ENCODE measurements around the gene CYP8B1. TPM values are rescaled to one million over a fixed set of nuclear protein-coding genes. Genes with fewer than 3 reads are reported as not detected.

The CYP8B1 gene
- total RNA-seq, 1 donor from 2014 or later, result not detected

DNA sequence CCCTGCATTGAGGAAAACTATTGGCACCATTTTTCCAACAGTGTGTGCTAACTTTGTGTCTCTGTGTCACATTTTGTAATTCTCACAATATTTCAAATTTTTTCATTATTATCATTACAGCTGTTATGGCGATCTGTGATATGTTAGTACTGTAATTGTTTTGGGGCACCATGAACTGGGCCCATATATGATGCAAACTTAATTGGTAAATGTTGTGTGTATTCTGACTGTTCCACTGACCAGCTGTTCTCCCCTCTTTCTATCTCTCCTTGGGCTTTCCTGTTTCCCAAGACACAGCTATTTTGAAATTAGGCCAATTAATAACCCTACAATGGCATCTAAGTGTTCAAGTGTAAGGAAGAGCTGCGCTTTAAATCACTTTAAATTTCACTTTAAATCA, 2.2 kb upstream of the CYP8B1 start:
- CTCF ChIA-PET, result interaction anchor here (1.9 to 3.3 kb wide), 3 partner anchors 38 to 98 kb away, joined by 7 to 18 read pairs (median 9); no protein-coding TSS in a partner anchor
- H3K4me1 Mint-ChIP-seq, result peaks cover 10% of the 10 kb centered on the region
- H3K27ac Mint-ChIP-seq, result no peak overlapping the region

DNA sequence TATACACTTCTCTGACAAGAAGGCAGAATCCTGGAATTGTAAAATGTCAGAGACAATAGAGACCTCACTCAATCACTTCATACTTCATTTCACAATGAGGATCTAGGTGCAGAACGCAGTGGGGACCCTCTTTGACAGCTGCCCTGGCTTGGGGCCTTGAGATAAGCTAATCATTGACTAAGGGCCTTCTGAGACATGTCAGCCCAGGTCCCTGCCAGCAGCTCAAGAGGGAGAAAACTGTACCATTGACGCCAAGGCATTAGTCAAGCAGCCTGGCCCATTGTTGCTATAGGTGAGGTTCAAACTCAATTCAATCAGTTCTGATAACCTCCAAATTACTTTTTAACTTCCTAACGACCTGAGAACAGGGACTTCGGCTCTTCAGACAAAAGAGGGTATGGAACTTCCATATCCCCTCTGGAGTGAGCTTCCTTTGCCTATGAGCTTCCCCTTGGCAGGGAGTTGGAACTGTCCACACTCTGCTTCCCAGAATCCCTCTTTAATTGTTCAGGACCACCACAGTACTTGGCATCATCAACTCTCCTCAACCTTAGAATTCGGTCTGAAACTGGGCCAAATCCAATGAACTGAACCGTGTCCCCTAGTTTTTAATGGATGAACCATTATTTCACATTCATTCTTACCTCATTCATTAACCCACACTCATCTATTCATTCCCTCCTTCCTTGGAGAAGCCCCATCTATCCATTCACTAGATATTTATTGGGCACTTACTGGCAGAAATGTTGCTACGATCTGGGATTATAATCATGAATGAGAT, 1.5 kb upstream of the CYP8B1 start:
- CTCF ChIA-PET, result interaction anchor here (1.6 to 3.3 kb wide), 2 partner anchors 46 to 97 kb away, joined by 4 to 18 read pairs; no protein-coding TSS in a partner anchor
- ATAC-seq (ENCODE audit: low read depth) (no peak), DNase-seq (no peak)
- intact Hi-C loops (cut with micrococcal nuclease), result no loop called here
- Mint-ChIP-seq H3K4me1 (peaks cover 10% of the 10 kb centered on the region), H3K27me3 (no peaks in the 10 kb centered on the region), H3K4me3 (no peak overlapping the region), H3K36me3 (ENCODE audit: low read depth) (no peaks in the 10 kb centered on the region), H3K9me3 (no peaks in the 10 kb centered on the region), H3K27ac (no peak overlapping the region)
- POLR2A ChIA-PET, result no interaction called here
- TF ChIP-seq, protein P1, sequence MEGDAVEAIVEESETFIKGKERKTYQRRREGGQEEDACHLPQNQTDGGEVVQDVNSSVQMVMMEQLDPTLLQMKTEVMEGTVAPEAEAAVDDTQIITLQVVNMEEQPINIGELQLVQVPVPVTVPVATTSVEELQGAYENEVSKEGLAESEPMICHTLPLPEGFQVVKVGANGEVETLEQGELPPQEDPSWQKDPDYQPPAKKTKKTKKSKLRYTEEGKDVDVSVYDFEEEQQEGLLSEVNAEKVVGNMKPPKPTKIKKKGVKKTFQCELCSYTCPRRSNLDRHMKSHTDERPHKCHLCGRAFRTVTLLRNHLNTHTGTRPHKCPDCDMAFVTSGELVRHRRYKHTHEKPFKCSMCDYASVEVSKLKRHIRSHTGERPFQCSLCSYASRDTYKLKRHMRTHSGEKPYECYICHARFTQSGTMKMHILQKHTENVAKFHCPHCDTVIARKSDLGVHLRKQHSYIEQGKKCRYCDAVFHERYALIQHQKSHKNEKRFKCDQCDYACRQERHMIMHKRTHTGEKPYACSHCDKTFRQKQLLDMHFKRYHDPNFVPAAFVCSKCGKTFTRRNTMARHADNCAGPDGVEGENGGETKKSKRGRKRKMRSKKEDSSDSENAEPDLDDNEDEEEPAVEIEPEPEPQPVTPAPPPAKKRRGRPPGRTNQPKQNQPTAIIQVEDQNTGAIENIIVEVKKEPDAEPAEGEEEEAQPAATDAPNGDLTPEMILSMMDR (IDR thresholded peaks at IDR 0.05), result no peak

More for the DNA sequence above, 2.2 kb upstream of the CYP8B1 start:
- no peak overlapping the region for H3K4me3 Mint-ChIP-seq
- DNase-seq (no peak), ATAC-seq (ENCODE audit: low read depth) (no peak)
- POLR2A ChIA-PET, result no interaction called here
- H3K27me3 Mint-ChIP-seq, result no peaks in the 10 kb centered on the region
- H3K9me3 Mint-ChIP-seq, result no peaks in the 10 kb centered on the region
- H3K36me3 Mint-ChIP-seq (ENCODE audit: low read depth), result no peaks in the 10 kb centered on the region
- TF ChIP-seq, protein P1 (IDR thresholded peaks at IDR 0.05), result no peak
- intact Hi-C loops (cut with micrococcal nuclease), result no loop called here

DNA sequence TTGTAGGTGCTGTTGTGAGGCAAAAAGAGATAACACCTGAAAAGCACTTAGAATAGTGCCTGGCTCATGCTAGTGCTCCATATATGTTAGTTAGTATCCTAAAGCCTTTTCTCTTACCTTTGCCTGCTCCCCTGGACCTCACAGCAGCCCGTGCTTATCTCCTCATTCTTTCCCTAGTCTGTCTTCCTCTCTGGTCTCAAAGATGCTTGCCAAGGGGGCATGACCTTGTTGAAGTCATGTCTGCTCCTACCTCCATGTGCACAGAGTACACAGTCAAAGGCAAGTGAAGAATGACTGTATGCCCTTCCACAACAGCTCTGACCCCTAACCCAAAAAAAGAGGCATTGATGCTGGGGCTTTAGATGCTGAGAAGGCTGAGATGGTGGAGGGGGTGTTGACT, 722 bp upstream of the CYP8B1 start:
- H3K9me3 Mint-ChIP-seq, result no peaks in the 10 kb centered on the region
- H3K36me3 Mint-ChIP-seq (ENCODE audit: low read depth), result no peaks in the 10 kb centered on the region
- ATAC-seq (ENCODE audit: low read depth) (no peak), DNase-seq (no peak)
- no peak overlapping the region for H3K4me3 Mint-ChIP-seq
- H3K4me1 Mint-ChIP-seq, result peaks cover 8% of the 10 kb centered on the region
- no peak overlapping the region for H3K27ac Mint-ChIP-seq
- intact Hi-C loops (cut with micrococcal nuclease), result no loop called here
- ChIA-PET CTCF (interaction anchor here (1.6 kb wide), 1 partner anchor 97 kb away, joined by 4 read pairs; no protein-coding TSS in a partner anchor), POLR2A (no interaction called here)
- H3K27me3 Mint-ChIP-seq, result no peaks in the 10 kb centered on the region
- TF ChIP-seq, protein P1 (IDR thresholded peaks at IDR 0.05), result no peak

DNA sequence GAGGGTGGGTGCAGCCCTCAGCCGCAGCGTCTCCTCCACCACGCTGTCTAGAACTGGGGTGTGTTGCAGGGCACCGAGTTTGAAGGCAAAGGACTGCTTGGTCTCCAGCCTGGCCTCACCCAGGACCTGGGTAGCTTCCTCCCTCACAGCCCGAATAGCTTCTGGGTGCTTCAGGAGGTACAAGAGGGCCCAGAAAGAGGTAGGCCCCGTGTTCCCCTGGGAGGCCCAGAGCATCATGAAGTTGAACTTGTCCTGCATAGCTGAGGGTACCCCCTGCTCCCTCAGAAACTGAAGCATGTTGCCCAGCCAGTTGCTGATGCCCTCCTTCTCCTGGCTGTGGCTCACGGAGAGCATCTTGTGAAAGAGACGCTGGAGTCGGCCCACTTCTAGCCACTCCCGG, 930 bp downstream of the CYP8B1 start:
- H3K4me3 Mint-ChIP-seq, result no peak overlapping the region
- H3K27me3 Mint-ChIP-seq, result no peaks in the 10 kb centered on the region
- H3K27ac Mint-ChIP-seq, result no peak overlapping the region
- TF ChIP-seq, protein P1 (IDR thresholded peaks at IDR 0.05), result no peak
- no peak for DNase-seq
- CTCF ChIA-PET, result no interaction called here
- POLR2A ChIA-PET, result no interaction called here
- no peak for ATAC-seq (ENCODE audit: low read depth)
- H3K36me3 Mint-ChIP-seq (ENCODE audit: low read depth), result no peaks in the 10 kb centered on the region
- no peaks in the 10 kb centered on the region for H3K4me1 Mint-ChIP-seq
- intact Hi-C loops (cut with micrococcal nuclease), result no loop called here
- H3K9me3 Mint-ChIP-seq, result no peaks in the 10 kb centered on the region

DNA sequence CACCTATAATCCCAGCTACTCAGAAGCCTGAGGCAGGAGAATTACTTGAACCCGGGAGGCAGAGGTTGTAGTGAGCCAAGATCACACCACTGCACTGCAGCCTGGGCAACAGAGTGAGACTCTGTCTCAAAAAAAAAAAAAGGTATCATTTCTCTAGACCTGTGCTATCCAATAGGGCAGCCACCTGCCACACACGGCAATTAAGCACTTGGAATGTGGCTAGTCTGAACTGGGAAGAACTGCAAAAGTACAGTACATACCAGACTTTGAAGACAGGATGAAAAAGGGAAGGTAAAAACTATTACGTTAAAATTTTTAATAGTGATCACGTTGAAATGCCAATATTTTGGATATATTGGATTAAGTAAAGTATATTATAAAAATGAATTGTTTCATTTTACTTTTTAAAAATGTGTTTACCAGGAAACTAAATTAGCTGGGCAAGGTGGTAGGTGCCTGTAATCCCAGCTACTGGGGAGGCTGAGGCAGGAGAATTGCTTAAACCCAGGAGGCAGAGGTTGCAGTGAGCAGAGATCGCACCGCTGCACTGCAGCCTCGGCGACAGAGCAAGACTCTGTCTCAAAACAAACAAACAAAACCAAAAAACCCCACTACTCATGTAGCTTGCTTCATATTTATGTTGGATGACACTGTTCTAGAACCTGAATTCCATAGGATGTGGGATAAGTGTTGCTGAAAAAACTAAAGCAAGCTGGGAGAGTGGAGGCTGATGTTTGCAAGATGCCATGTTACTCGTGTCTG, 2.3 kb downstream of the CYP8B1 start:
- ChIA-PET POLR2A (no interaction called here), CTCF (no interaction called here)
- Mint-ChIP-seq H3K4me3 (no peak overlapping the region), H3K4me1 (no peaks in the 10 kb centered on the region), H3K9me3 (no peaks in the 10 kb centered on the region), H3K27ac (no peak overlapping the region), H3K27me3 (no peaks in the 10 kb centered on the region), H3K36me3 (ENCODE audit: low read depth) (no peaks in the 10 kb centered on the region)
- intact Hi-C loops (cut with micrococcal nuclease), result no loop called here
- TF ChIP-seq, protein P1 (IDR thresholded peaks at IDR 0.05), result no peak
- ATAC-seq (ENCODE audit: low read depth) (no peak), DNase-seq (no peak)
